ENCODE results near the gene NUAK1. TPM values are rescaled to one million over a fixed set of nuclear protein-coding genes. Genes with fewer than 3 reads are reported as not detected.
"Not testable (repeated sequence)": the region's sequence is repeated elsewhere in the genome, so short reads cannot be mapped to it uniquely, and the experiment has no call there.

NUAK1 gene
- total RNA-seq, 1 donor from 2014 or later: 23.4 TPM

GRCh38 chr12:106147956-106148355 lies 9.2 kb upstream of the NUAK1 start:
- Mint-ChIP-seq H3K4me3 (no peak overlapping the region), H3K9me3 (no peaks in the 10 kb centered on the region), H3K27ac (no peak overlapping the region), H3K4me1 (peaks cover 27% of the 10 kb centered on the region), H3K36me3 (no peaks in the 10 kb centered on the region), H3K27me3 (ENCODE audit: low read depth) (no peaks in the 10 kb centered on the region)
- DNase-seq (ENCODE audit: low spot score in 2 of 2, unreplicated experiment in 2 of 2): no peak
- TF ChIP-seq, protein P1, sequence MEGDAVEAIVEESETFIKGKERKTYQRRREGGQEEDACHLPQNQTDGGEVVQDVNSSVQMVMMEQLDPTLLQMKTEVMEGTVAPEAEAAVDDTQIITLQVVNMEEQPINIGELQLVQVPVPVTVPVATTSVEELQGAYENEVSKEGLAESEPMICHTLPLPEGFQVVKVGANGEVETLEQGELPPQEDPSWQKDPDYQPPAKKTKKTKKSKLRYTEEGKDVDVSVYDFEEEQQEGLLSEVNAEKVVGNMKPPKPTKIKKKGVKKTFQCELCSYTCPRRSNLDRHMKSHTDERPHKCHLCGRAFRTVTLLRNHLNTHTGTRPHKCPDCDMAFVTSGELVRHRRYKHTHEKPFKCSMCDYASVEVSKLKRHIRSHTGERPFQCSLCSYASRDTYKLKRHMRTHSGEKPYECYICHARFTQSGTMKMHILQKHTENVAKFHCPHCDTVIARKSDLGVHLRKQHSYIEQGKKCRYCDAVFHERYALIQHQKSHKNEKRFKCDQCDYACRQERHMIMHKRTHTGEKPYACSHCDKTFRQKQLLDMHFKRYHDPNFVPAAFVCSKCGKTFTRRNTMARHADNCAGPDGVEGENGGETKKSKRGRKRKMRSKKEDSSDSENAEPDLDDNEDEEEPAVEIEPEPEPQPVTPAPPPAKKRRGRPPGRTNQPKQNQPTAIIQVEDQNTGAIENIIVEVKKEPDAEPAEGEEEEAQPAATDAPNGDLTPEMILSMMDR (IDR thresholded peaks at IDR 0.05; ENCODE audit: unreplicated experiment): no peak

DNA sequence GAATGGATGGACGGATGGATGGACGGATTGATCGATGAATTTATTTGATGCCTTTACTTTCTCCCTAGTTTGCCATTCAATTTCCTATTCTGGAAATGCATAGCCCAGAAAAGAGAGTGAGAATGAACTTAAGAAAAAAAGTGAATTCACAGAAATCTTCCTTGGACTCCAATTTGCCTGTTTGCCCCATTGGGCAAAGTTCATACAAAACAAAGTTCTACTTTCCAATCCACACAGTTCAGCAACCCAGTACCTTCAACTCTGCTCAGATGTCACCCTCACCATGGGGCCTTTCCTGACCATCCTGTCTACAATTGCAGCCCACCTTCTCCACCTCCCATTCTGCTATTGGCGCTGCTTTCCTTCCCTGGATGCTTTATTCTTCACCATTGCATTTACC lies 8.2 kb upstream of the NUAK1 start:
- H3K9me3 Mint-ChIP-seq: no peaks in the 10 kb centered on the region
- no peak overlapping the region for H3K27ac Mint-ChIP-seq
- no peaks in the 10 kb centered on the region for H3K36me3 Mint-ChIP-seq
- no peak overlapping the region for H3K4me3 Mint-ChIP-seq
- DNase-seq (ENCODE audit: low spot score in 2 of 2, unreplicated experiment in 2 of 2): no peak
- TF ChIP-seq, protein P1 (IDR thresholded peaks at IDR 0.05; ENCODE audit: unreplicated experiment): no peak
- H3K4me1 Mint-ChIP-seq: peaks cover 36% of the 10 kb centered on the region
- H3K27me3 Mint-ChIP-seq (ENCODE audit: low read depth): no peaks in the 10 kb centered on the region

GRCh38 chr12:106145539-106146447 lies 7.0 kb upstream of the NUAK1 start:
- Mint-ChIP-seq H3K27ac (peak overlapping the region; percentile 77), H3K4me3 (no peak overlapping the region), H3K9me3 (no peaks in the 10 kb centered on the region), H3K36me3 (peaks cover 2% of the 10 kb centered on the region), H3K27me3 (ENCODE audit: low read depth) (no peaks in the 10 kb centered on the region), H3K4me1 (peaks cover 48% of the 10 kb centered on the region)
- DNase-seq (ENCODE audit: low spot score in 2 of 2, unreplicated experiment in 2 of 2): no peak
- TF ChIP-seq, protein P1 (IDR thresholded peaks at IDR 0.05; ENCODE audit: unreplicated experiment): no peak

DNA sequence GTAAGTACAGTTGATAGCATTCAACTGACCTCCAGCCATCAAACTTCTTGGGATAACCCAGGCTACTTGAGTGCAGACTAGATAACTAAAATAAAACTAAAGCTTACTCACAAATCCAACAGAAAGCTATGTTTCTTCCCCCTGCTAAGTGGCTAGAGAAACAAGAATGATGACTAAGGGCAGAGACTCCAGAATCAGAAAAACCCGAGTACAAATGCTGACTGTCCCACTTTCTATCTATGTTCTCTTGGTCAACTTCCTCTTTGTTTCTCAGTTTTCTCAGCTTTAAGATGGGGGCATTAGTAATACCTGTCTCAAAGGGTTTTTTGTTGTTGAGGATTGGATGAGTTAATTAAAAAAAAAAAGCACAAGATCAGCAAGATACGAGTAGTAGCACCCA lies 6.1 kb upstream of the NUAK1 start:
- H3K9me3 Mint-ChIP-seq: no peaks in the 10 kb centered on the region
- H3K27me3 Mint-ChIP-seq (ENCODE audit: low read depth): no peaks in the 10 kb centered on the region
- no peak for DNase-seq (ENCODE audit: low spot score in 2 of 2, unreplicated experiment in 2 of 2)
- no peak overlapping the region for H3K4me3 Mint-ChIP-seq
- H3K36me3 Mint-ChIP-seq: peaks cover 2% of the 10 kb centered on the region
- no peak overlapping the region for H3K27ac Mint-ChIP-seq
- TF ChIP-seq, protein P1 (IDR thresholded peaks at IDR 0.05; ENCODE audit: unreplicated experiment): no peak
- H3K4me1 Mint-ChIP-seq: peaks cover 57% of the 10 kb centered on the region

DNA sequence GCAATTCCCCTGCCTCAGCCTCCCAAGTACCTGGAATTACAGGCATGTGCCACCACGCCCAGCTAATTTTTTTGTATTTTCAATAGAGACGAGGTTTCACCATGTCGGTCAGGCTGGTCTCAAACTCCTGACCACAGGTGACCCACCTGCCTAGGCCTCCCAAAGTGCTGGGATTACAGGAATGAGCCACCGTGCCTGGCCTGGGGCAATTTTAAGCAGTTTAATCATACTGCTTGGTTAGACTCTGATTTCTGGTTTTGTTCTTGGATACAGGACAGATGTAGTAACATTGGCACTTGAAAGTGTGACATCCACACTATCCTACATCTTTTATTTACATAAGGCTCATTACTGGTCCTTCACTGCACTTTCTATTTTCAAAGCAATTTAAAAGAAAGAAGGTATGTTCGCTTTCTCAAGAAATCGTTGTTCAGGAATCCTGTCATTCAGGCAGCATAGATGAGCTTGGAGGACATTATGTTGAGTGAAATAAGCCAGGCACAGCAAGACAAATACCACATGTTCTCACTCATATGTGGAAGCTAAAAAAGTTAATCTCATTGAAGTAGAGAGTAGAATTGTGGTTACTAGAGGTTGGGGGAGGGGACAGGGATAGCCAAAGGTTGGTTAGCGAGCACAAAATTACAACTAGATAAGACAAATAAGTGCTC lies 4.0 kb upstream of the NUAK1 start:
- no peak for DNase-seq (ENCODE audit: low spot score in 2 of 2, unreplicated experiment in 2 of 2)
- H3K36me3 Mint-ChIP-seq: peaks cover 2% of the 10 kb centered on the region
- H3K27me3 Mint-ChIP-seq (ENCODE audit: low read depth): no peaks in the 10 kb centered on the region
- peak overlapping the region; percentile 1 for H3K4me3 Mint-ChIP-seq
- TF ChIP-seq, protein P1 (IDR thresholded peaks at IDR 0.05; ENCODE audit: unreplicated experiment): no peak
- no peaks in the 10 kb centered on the region for H3K9me3 Mint-ChIP-seq
- H3K4me1 Mint-ChIP-seq: peaks cover 60% of the 10 kb centered on the region
- peak overlapping the region; percentile 39 for H3K27ac Mint-ChIP-seq

DNA sequence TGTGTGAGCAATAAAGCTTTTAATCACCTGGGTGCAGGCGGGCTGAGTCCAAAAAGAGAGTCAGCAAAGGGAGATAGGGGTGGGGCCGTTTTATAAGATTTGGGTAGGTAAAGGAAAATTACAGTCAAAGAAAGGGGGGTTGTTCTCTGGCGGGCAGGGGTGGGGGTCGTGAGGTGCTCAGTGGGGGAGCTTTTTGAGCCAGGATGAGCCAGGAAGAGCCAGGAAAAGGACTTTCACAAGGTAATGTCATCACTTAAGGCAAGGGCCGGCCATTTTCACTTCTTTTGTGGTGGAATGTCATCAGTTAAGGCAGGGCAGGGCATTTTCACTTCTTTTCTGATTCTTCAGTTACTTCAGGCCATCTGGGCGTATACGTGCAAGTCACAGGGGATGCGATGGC lies 3.2 kb upstream of the NUAK1 start:
- not testable (repeated sequence) for H3K36me3 Mint-ChIP-seq; DNase-seq (ENCODE audit: low spot score in 2 of 2, unreplicated experiment in 2 of 2); H3K9me3 Mint-ChIP-seq; H3K27me3 Mint-ChIP-seq (ENCODE audit: low read depth)
- H3K4me1 Mint-ChIP-seq: peaks cover 67% of the 10 kb centered on the region
- H3K4me3 Mint-ChIP-seq: peak overlapping the region; percentile 53
- H3K27ac Mint-ChIP-seq: peak overlapping the region; percentile 41
